Adrenal gland (tissue), 5 donors: Measurements from ENCODE around the gene C19orf53.

Experiments
- POLR2A ChIP-seq, 2 donors: fragments of 450-650 bp; IDR thresholded peaks; one replicate each; pipeline ENCODE4 v1.6.1; 2017; ENCODE audit warnings: antibody characterized with exemption in 2 of 2, mild to moderate bottlenecking in 2 of 2, moderate library complexity in 1 of 2
- TF ChIP-seq, protein P1 (sequence below), 6 experiments: fragments of 450-650 bp in 4 of 6; fragments of 200-600 bp in 2 of 6; sonication (generic) in 1 of 6; IDR thresholded peaks; 1 replicate in 5 of 6; 2 replicates in 1 of 6; pipeline versions ENCODE4 v1.5.1 to v1.8.0; 2016 to 2021; ENCODE audit warnings: antibody characterized with exemption in 6 of 6, mild to moderate bottlenecking in 2 of 6, moderate library complexity in 1 of 6
- donor health status: DM: no; HTN: no; CAD: no.

DNA sequence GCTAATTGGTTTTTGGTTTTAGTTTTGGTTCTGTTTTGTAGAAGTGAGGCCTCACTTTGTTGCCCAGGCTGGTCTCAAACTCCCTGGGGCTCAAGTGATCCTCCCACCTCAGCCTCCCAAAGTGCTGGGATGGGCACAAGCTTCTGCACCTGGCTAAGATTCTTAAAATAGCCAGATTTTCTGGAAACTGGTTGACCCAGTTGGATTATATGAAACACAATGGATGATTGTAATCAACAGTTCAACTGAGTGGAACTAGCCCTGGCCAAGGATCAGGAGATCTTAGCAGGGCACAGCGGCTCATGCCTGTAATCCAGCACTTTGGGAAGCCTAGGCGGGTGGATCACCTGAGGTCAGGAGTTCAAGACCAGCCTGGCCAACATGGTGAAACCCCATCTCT, 39.5 kb upstream of the C19orf53 start:
- TF ChIP-seq, protein P1, sequence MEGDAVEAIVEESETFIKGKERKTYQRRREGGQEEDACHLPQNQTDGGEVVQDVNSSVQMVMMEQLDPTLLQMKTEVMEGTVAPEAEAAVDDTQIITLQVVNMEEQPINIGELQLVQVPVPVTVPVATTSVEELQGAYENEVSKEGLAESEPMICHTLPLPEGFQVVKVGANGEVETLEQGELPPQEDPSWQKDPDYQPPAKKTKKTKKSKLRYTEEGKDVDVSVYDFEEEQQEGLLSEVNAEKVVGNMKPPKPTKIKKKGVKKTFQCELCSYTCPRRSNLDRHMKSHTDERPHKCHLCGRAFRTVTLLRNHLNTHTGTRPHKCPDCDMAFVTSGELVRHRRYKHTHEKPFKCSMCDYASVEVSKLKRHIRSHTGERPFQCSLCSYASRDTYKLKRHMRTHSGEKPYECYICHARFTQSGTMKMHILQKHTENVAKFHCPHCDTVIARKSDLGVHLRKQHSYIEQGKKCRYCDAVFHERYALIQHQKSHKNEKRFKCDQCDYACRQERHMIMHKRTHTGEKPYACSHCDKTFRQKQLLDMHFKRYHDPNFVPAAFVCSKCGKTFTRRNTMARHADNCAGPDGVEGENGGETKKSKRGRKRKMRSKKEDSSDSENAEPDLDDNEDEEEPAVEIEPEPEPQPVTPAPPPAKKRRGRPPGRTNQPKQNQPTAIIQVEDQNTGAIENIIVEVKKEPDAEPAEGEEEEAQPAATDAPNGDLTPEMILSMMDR (IDR thresholded peaks at IDR 0.05): no peak
- TF ChIP-seq POLR2A (IDR thresholded peaks at IDR 0.05): no peak
